Activated CD4-positive, alpha-beta T cell treated with anti-CD3 and anti-CD28 coated beads, Interleukin-2, amount 50 U/mL, for 4 hours (primary cell): Measurements from ENCODE around the gene SYTL1.

Source experiments
- DNase-seq, 2 experiments: peaks; one replicate each; pipeline ENCODE4 v3.0.0-alpha.2; 2020

Gene SYTL1, protein sequence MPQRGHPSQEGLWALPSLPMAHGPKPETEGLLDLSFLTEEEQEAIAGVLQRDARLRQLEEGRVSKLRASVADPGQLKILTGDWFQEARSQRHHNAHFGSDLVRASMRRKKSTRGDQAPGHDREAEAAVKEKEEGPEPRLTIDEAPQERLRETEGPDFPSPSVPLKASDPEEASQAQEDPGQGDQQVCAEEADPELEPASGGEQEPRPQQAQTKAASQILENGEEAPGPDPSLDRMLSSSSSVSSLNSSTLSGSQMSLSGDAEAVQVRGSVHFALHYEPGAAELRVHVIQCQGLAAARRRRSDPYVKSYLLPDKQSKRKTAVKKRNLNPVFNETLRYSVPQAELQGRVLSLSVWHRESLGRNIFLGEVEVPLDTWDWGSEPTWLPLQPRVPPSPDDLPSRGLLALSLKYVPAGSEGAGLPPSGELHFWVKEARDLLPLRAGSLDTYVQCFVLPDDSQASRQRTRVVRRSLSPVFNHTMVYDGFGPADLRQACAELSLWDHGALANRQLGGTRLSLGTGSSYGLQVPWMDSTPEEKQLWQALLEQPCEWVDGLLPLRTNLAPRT

DNA sequence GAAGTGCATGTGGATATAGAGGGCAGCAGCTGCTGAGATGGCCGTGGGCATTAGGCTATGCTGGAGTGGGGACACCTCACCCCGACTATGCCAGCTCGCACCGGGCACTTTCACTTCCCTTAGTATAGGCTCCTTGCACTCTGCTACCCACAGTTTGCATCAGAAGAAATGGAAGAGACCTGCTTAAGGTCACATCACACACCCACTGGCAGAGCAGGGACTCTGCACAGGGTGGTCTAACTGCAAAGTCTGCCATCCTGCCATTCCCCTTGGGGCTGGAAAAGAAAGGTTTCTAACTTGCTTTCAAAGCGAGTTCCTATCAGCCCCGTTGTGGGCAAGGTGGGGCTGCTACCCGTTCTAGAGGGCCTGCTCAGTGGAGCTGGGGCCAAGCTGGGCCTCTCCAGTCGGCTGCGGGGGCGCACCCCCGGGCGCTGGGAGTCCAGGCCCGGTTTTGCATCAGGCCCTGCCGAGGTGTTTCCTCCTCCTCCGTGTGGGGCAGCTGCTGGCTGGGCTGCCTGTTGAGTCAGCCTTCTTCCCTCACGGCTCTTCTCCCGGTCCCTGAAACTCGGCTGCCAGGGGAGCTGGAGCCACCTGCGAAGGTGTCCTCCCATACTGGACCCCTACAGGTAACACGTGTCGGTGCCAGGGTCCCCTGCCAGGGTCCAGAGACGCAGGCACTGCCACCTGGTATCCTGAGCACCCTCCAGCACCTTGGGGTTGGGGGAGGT, at the start of gene SYTL1:
SYTL1 (plus strand) TSS at position 498 of the 728 bp plus-strand sequence. CDS start 3,313 bp downstream, outside the sequence.
- peak; percentile 49 to 53 for DNase-seq

DNA sequence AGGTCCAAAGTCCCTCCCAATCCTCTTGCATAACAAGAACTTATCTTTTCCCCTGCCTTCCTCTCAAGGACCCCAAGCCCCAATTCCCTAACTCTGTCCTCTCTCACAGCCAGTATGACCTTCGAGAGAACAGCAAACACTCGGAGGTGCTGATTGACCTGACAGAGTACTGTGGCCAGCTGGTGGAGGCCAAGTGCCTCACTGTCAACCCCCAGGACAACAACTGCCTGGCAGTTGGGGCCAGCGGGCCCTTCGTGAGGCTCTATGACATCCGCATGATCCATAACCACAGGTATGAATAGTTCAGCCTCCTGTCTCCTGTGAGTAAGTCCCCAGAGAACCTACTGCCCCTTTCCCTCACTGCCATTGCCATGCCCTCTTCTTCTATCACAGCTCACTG, 49.7 kb upstream of the SYTL1 start:
- no peak for DNase-seq

DNA sequence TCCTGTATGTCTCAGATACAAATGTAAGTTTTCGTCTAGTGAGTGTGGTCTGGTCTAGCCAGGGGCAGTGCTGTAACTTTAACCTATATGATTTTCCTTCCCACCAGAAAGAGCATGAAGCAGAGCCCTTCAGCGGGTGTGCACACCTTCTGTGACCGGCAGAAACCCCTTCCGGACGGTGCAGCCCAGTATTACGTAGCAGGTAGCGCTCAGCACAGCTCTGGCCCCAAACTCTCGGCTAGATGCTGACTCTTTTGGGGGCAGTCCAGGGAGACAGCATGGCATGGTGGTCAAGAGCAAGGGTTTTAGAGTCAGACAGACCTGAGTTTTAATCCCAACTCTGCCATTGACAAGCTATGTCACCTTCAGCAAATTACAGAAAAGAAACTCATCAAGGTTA, 47.9 kb upstream of the SYTL1 start:
- DNase-seq = no peak

DNA sequence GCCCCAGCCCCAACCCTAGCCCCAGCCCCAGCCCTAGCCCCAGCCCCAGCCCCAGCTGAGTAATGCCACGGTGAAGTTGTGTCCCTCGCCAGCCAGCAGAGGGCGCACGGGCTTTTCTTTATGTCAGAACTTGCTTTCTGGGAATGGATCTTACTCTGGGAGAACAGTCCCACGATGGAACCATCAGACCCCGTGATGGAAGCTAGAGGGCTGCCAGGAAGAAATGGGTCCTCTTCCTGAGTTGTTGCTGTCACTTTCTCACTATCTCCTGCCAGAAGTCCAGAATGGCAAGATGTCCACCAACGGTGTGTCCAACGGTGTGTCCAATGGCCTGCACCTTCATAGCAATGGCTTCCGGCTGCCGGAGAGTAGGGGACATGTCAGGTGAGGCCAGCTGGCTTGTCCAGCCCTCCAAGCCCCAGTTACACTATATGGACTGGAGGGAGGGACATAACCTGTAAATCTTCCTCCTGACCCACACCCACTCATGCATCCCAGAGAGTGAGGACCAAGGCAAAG, 45.0 kb upstream of the SYTL1 start:
- DNase-seq = peak; percentile 63 to 71

DNA sequence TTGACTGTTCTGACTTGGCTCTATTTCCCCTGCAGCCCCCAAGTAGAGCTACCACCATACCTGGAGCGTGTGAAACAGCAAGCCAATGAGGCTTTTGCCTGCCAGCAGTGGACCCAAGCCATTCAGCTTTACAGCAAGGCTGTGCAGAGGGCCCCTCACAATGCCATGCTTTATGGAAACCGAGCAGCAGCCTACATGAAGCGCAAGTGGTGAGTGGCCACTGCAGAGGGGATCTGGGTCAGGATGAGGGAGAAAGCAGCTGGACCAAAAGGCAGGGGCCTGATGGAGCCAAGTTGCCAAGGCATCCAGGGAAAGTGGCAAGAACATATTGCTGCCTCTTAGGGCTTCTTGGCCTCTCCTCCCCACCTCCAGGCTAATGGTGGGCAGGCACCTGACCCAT, 43.9 kb upstream of the SYTL1 start:
- no peak for DNase-seq

DNA sequence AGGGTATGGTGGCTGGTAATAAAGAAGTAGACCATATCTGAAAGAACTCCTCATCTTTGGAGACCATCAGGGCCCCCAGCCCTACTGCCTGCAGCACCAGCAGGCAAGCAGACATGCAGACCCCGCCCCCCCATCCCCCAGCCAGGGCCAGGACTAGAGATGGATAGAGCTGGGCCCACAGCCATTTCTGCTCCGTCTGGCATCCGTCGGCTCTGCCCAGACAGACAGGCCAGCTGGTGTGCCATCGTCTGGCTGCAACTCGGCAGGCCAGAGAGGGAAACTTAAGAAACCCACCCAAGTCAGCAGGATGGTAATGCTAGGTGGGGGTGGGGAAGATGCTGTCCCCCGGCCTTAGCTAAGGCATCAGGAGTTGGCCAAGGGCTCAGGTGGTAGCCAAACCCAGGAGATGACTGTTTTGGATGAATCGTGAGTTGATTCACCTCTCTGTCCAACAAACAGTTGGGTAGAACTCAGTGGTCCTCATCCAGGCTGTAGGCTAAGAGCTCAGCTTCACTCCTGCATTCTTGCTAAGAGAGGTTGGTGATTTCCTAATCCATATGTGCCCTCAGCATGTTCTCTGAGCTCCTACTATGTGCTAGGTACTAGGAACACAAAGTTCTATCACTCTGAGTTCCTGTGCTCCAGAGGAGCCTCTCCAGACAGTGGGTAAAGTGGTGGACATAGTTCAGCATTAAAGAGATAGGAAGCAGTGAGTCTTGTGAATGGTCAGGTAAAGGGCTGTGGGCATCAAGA, 43.0 kb upstream of the SYTL1 start:
- DNase-seq = no peak

DNA sequence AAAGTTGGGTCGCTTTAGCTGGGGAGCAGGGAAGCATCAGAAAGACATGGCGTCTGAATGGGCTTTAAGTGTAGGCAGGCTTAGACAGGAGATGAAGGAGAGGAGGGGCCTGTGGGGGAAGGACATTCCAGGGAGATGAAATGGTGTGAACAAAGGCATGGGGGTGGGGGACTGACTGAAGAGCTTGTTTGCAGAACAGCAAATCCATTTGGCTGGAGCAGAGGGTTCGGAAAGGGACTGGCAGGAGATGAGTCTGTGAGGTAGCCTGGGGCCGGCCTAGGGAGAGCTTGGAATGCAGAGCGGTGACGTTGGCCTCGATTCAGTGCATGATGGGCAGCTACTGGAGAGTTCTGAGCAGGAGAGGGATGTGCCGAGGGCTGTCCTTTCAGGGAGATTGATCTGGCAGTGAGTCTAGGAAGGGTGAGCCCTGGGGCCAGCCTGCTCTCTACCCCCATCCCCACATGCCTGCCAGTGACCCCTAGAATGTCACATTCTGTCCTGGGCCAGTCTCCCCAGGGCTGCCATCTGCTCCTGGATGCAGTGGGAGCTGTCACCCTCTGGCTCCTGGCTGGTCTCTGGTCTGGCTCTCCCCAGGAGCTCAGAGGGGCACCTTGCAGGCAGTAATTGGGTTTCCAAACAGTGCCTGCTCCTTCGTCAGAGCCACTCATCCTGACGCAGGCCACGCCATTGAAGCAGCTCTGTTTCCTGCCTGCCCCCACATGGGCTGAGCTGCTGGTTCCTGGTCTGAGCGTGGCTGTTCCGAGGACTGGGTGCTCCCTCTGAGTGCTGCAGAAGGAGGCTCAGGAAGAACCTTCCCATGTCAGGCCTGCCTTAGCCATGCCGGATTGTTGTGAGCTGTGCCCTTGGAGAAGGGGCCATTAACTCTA, 42.2 kb upstream of the SYTL1 start:
- DNase-seq = no peak

DNA sequence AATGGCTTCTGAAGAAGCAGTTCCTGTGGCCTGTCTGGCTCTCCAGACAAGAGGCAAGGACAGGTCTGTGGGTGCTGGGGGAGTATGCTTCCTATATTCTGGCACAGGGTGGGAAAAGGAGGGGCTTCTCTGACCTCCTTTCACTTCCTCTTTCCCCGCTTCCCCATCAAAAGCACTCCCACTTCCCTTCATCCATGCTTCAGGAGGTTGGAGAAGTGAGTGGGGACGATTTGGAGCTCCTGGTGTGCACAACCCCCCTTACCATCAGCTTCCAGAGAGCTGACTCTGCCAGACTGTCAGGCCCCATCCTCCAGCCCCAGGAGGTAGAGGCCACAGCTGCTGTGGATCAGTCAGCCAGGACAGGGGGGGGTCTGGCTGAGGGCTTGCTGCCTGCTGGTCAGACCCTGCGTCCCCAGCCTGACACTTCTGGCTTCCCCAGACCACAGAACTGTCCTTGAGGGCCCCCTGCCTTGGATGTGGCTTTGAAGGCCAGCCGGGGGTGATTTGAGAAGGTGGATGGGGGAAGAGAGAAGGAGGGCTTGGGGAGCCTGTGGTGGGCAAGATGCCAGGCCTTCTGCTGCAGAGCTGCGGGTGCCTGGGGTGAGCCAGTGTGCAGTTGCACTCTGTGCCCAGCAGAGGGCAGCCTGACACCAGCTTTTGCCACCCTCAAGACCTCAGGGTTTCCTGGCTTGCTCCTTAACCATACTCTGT, 41.3 kb upstream of the SYTL1 start:
- DNase-seq = peak; percentile 67 to 70

DNA sequence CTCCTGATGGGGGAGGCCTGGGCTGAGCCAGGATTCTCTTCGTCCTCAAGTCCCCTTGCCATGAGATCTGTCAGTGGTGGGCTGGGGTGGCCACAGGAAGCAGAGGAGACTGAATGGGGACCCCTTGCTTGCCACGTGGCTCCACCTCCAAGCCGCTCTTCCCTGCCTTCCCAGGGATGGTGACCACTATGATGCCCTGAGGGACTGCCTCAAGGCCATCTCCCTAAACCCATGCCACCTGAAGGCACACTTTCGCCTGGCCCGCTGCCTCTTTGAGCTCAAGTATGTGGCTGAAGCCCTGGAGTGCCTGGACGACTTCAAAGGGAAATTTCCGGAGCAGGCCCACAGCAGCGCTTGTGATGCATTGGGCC, 40.8 kb upstream of the SYTL1 start:
- DNase-seq = no peak

DNA sequence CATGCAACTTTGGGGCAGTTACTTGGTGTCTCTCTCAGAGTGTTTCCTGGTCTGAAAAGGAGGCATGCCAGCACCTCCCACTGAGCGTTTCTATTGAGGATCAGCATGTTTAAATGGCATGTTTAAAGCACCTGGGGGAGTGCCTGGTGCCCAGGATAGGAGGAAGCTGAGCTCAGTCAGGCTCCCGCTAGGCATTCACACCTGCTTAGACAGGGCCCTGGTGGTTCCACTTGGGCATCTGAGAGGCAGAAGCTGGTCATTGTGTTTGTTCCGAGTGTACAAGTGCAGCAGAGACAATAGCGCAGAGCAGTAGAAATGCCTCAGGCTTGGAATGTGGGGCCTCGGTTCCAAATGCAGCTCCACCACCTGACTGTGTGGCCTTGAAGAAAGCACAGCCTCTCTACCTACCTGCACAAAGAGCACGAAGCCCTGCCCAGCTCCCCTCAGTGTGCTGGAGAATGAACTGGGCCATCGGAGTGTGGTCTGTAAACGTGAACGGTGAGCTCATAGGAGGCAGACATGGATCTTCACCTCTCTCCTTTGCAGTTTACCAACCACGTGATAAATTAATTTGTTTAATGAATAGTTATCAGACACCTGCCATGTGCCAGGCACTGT, 40.1 kb upstream of the SYTL1 start:
- DNase-seq = no peak

DNA sequence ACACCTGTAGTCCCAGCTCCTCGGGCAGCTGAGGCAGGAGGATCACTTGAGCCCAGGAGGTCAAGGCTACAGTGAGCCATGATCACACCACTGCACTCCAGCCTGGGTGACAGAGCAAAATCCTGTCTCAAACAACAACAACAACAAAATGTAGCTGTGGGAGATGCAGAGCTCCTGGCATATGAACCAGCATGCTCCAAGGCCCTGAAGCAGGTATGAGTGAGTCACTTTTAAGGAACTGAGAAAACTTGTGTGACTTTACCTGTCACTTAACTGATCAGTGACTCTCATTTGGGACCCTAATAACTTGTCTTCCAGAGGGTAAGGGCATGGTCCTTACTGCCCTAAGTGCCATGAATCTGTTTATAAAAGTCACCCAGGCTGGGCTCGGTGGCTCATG, 39.2 kb upstream of the SYTL1 start:
- no peak for DNase-seq

DNA sequence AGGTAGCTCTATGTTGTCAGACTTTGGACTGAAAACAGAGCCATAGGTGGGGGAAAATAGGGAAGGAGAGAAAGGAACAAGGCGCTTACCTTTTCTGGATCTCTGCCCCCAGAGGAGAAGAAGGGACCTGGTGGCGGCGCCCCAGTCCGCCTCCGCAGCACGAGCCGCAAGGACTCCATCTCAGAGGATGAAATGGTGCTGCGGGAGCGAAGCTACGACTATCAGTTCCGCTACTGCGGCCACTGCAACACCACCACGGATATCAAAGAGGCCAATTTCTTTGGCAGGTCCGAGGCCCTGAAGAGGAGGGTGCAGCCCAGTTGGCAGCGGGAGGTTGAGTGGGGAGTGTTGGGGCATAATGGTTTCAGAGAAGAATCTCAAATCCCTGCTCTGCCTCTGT, 38.3 kb upstream of the SYTL1 start:
- DNase-seq = no peak

DNA sequence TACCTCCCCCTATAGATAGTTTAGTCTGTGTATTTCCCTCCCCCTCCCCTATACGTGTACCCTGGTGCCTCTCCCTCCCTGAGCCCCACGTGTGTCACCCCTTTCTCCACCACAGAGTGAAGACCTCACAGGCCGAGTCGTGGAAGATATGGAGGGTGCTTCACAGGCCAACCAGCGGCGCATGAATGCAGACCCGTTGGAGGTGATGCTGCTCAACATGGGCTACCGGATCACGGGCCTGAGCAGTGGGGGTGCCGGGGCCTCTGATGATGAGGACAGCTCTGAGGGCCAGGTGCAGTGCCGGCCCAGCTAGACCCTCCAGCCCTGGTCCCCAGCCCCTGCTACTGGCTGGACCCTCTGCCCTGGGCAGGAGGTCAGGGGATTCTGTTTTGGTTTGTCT, 35.8 kb upstream of the SYTL1 start:
- no peak for DNase-seq

DNA sequence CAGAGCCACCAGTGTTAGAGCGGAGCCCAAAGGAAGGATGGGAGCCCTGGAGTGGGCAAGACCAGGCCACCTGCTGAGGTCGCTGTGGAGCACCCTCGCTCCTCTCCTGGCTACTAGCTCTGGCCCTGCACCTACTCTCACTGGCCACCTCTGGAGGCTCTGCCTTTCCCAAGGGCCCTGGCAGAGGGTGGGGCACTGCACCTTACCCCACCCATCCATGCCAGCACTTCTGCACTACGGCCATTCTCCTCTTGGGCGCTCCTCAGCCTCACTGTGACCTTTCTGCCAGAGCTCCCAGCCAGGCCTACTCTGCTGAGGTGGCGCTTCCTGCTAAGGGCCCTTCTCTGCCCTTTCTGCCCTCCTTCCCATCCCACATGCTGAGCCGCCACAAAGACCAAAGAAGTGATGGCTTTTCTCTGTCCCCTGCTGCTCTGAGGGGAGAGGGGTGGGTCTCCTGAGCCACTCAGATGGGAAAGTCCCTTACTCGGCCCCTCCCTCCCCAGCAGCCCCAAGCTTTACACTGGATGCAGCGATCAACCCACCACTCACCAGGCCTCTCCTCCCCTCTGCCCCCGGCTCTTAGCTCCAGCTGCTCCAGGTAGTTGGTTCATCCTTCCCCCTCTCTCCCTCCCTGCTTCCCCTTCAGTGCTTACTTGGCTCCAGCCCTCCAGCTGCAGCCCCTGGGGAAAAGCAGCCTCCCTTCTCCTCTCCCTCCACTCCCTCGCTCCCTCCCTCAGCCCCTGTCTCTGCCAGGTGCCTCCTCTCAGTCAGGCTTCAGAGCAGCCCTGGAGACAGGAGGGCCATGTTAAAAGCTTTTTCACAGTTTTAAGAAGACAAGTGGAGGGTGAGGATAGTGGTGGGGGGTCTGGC, 34.7 kb upstream of the SYTL1 start:
- no peak for DNase-seq

DNA sequence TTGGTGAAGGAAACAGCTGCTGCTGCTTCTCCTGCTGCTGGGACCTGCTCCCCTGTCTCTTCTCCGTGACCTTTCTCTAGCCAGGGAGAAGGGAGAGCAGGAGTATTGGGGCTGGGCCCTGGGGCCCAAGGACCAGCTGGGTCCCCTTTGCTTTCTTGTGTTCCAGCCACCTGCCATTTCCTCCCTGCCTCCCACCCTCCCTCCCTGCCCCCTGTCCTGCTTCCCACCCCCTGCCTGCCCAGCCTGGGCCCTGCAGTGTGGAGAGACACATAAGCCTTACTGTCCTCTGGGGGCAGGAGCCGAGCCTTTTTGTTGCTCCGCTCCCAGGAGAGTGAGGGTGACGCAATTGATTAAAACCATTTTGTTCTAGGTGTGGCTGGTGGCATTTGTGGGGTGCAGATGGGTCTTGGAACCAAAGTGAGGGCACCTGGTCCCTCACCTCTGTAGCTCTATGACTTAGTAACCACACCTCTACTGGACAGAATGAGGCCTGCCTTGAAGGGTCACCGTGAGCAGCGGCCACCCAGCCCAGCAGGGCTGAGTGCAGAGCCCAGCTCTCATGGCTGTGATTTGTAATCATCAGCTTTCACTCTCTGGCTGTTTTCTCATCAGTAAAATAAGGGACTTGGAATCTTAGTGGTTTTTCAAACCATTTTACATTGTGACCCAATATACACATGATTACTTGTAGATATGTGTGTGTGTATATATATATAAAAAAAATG, 33.8 kb upstream of the SYTL1 start:
- no peak for DNase-seq

DNA sequence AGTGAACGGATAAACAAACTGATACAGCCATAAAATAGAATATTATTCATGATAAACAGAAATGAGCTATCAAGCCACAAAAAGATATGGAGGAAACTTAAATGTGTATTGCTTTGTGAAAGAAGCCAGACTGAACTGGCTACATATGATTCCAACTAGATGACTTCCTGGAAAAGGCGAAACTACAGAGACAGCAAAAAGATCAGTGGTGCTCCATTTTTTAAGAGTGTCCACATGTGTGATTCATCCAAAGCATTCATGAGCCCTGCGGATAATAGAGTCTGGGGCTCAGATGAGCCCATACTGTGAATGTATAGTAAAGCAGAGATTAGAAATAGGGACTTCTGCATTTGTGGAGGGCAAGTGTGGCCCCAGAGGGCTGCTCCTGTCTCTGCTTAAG, 27.7 kb upstream of the SYTL1 start:
- DNase-seq = no peak

DNA sequence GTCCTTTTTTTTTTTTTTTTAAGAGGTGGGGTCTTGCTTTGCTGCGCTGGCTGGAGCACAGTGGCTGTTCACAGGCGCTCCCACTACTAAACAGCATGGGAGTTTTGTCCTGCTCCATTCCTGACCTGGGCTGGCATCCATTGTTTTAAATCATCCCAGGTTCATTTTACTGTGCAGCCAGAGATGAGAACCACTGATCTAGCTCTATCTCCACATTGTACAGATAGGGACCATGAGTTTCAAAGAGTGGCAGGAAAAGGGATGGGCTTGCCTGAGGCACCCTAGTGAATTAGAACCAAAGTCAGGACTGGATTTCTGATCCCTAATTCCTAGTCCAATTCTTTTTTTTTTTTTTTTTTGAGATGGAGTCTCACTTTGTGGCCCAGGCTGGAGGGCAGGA, 27.1 kb upstream of the SYTL1 start:
- DNase-seq = no peak

DNA sequence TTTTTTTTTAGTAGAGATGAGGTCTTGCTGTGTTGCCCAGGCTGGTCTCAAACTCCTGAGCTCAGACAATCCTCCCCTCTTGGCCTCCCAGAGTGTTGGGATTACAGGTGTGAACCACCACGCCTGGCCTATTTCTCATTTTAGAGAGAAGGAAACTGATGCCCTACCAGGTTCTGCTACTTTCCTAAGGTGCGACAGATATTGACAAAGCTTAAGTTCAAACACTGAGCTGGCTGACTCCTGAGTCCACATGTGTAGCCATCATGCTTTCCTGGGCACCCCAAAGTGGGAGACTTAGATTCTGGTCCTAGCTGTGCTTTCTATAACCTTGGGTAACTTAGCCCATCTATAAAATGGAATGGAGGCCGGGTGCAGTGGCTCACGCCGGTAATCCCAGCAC, 25.0 kb upstream of the SYTL1 start:
- DNase-seq = no peak

DNA sequence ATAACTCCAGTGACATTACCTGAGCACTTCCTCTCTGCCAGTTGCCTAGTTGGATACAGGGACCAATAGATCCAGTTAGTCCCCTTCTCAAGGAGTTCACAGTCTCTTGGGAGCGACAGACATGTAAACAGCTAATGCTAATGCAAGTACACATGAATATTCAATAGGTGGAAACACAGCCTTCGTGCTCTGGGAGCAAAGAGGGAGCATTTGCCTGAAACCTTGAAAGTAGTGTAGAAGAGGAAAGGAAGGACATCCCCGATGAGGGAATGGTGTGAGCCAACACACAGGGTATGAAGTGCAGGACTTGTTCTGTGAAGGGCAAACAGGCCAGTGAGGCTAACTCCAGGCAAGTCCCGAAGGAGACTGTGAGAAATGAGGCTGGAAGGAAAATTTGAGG, 23.7 kb upstream of the SYTL1 start:
- DNase-seq = no peak
